HG02884 (cell line): ENCODE results near the gene ETV6.

Experiments used
- ATAC-seq: cut with Tn5 transposase; IDR thresholded peaks from one replicate; pipeline ENCODE4 v1.9.1; 2021; ENCODE audit warnings: mild to moderate bottlenecking, moderate library complexity; ENCODE audit not compliant: unreplicated experiment

ETV6 gene

DNA sequence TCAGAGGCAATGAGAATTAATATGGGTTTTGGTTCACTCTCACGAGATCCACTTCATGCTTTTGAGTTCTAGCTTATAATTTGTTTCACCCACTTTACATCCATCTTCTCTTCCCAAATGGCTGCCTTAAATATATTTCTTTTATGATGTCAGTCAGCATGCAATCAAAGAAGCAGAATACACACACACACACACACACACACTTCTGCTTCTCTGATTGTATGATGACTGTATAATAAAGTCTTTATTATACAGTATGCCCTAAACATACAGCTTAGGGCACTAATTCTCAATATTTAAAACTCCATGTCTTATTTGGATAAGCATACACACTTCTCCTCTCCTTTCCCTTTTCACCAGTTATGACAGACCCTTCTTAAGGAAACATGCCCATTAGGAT is 6.7 kb upstream of the ETV6 start:
- ATAC-seq = no peak

DNA sequence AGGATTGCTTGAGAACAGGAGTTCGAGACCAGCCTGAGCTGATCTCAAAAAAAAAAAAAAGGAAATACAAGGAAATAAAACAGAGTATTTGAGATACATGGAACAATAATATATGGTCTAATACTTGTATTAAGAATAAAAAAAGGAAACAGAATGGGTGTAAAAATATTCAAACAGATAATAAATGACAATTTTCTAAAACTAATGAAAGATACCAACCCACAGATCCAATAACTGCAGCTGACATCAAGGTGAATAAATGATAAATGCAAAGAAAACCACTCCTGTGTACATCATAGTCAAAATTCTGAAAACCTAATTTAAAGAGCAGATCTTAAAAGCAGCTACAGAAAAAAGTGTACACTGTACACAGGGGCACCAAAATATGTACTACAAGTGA is 4.1 kb upstream of the ETV6 start:
- no peak for ATAC-seq

DNA sequence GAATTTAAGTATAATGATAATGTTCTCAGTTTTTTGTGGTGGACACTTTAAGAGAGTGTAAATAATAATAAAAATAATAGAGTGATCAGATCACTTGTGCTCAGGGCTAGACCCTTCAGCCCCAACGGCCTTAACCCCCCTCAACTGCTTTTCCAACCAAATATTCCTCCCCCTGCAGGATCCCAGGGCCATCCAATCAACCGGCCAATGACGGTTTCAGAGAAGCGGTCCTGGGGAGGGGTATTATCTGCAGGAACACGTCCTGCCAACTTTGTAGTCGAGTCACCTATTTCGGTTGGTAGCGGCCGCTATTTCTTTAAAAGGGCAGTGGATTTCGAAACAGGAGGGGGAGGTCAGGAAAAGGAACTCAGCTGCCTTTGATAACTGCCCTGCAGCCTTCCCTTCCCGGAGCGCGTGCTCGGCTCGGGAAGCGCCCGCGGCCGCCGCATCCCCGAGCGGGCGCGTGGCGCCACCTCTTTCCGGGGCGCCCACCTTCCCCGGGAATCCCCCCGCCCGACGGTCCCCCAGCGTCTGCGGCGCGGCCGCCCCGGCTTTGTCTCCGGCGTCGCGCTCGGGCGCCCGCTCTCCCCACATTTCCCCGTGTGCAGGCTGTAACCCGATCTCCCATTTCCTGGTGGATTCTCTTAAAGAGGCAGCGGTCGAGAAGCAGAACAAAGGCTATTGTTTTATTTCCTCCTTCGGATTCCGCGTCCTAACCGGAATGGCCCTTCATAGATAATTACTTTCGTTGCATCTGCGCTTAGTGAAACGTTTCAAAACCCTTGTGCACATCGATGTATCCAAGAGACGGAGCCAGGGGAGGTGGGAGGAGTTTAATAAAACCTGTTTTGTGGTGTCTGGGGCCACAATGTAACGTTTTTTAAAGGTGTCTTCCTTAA is 711 bp upstream of the ETV6 start:
- ATAC-seq = peak; percentile 29

DNA sequence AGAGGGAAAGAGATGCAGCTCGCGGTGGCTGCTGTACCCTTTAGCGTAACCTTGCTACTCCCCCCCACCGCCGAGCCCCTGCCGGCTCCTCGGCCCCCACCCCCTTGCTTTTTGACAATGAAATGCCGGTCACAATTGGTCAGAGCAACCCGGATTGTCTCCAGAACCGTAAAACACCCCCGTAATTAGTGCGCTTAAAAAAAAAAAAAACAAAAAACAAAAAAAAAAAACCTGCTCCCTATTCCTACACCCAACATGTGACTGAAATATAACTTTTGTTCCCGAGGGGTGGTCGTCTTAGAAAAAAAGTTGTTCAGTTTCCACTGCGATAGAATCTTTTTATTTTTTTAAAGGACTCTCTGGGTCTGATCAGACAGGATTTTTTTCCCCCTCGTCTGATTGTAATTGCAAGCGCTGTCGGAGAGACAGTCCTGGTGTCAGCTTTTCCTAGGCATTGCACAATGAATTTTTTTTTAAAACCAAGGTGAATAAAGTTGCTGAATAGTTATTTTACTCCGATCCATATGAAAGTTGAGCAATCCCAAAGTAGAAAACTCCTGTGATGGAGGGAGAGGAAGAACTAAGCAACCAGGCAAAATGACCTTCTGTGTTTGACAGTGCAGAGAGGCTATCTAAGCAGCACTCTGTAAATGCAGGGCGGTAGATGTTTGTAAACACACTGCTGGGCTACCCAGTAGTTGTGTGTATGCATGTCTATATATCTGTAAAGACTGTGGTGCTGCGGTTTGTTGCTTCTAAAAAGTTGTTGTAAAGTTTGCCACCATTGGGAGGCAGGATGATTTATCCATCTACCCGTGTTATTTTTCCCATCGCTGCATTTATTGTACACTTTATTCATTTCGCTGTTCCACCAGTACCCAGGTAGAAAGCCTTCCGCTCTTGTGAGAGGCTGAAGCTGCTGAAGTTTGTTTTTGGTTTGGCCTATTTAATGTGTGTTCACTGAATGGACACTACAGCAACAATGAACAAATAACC is 1.1 kb downstream of the ETV6 start:
- no peak for ATAC-seq

DNA sequence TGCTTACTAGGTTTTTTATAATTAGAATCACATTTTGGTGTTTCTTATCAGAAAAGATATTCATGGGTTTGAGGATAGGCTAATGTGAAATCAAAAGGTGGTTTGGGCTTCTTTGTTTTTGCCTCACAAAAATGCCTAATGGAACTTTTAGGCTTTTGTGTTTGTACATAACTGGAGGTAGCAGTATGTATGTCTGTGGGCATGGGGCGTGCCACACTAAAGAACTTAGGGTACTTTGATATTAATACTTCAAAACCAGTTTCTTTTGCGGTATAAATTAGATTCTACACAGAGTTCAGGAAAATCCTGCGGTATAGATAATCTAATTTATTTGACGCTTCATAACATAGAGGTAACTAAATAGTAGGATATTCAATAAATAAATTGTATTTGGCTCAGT is 1.9 kb downstream of the ETV6 start:
- no peak for ATAC-seq

DNA sequence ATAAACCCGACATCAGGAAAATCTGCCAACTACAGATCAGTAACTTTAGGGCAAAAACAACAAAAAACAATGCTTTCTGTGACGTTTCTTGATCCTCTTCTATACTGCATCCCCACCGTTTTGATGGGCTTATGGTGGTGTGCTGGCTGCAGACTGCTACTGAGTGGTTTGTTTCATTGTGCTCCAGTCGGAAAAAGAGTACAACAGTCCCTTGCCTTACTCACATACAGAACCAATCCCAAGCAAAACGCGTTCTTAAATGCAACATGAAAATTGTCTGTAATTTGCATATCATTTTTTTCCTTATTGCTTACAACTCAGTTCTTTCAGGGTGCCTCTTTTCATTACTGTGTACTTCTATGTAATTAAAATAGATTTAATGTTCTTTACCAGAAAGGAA is 2.3 kb downstream of the ETV6 start:
- no peak for ATAC-seq

DNA sequence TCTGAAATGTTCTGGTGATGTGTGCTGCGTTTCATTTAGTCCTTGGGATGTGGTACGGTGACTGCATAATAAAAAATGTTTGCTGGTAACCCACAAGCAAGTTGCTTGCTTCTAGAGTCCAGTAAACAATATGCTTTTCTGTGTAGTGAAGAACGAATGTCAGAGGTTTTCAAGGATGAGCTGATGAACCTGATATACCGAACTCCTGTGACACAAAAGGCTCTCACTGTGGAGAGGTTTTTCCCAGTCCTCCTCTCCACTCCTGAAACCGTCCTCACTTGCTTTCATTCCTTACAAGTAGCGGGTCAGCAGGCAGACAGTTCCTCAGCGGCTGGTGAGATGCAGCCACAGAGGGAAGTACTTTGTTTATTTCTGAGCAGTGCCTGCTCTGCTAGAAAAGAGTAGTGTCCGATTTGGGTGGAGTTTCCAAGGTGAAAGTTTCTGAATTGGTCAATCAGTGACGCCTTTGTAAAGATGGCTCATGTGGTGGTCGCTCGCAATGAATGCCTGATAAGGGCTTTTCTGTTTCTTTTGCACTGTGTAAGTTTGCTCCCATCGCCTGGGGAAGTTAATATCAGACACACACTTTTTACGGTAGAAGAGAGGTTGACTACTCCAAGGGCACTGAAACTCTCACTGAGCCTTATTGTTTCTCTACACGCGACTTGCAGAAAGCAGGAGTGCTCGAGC is 3.0 kb downstream of the ETV6 start:
- ATAC-seq = peak; percentile 23

DNA sequence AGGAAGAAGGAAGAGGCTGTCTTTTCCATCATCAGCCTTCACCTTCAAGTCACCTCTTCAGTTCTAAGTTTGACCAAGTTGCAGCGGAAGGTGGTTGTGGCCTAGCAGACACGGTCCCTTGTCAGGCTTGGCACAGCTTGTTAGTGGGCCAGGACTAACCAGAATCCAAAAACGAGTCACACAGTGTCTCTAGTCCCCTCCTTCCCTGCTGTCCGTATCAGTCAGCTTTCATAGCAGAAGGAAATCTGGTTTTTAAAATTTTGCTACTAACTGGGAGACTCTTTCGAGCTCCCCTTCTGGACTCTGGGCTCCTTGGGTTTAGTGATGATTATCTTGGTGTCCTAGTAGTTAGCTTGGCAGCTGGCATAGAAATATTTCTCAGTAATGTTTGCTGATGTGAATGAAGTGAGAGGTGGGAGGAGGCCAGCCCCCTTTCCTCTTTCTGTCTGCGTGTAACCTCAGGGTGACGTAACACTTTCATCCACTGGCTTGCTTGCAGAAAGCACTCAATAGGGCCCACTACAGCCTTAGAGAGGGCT is 3.8 kb downstream of the ETV6 start:
- no peak for ATAC-seq

DNA sequence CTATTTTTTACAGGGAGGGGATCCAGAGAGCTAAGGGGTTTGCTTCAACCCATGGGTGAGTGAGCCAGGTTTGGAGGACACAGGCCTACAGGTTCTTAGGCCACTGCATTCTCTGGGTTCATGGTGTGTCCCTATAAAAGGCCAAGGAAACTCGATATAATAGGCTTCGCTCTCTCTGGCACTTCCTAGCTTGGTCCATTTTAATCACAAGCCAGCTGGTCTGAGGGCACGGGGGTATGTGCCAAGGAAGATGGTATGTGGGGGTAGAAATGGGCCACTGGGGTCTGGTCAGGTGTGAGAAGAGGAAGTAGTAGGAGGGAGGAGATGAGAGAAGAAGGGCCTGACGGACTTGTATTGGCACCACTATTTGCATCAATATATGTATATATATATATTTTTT is 4.9 kb downstream of the ETV6 start:
- no peak for ATAC-seq

DNA sequence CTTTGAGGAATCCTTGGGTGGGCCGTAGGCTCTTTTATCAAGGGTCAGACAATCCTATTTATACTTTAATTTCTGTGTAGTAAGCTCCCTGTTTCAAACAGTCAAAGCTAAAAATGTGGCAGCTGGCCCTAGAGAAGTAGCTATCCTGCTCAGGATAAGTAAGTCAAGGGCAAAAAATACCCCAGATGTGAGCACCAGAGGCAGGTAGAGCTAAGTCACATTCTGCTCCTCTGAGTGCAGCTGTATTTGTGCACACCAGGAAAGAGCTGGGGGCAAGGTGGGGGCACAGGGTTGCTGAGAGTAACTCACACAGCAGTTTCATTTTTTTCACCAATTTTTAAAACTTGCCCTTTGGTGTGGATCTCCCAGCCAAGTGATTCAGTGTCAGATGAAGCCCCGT is 5.3 kb downstream of the ETV6 start:
- ATAC-seq = no peak

DNA sequence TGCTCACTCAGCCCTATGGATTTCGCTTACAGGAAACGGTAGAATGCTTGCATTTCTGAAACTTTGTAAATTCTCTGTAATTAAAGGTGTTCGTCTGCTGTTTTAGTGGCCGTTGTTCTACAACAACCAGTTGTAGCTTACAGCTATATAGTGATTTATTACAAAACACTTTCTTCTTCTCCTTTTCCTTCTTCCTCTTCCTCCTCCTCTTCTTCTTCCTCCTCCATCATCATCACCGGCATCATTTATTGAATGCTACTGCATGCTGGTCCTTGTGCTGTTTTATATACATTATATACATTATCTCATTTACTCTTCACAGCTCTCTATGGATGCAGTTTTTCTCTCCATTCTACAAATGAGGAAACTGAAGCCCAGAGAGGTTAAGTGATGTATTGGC is 6.4 kb downstream of the ETV6 start:
- ATAC-seq = no peak

DNA sequence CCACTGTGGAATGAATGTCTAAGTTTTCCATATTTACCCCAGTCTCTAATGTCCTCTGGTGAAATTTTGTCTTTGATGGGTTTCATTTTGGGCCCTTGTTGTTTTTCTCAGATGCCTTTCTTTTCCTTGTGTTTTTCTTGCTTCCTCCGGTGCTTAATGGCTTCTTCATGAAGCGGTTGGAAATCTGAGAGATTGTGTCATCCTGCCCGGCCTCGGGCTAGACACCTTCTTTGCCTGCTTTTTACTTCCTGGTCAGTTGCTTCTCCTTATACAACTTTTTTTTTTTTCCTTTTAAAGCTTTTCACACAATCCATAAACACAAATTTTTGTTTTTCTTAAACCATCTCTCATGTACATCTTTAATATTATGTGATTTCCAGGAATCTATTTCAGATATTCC is 7.1 kb downstream of the ETV6 start:
- no peak for ATAC-seq

DNA sequence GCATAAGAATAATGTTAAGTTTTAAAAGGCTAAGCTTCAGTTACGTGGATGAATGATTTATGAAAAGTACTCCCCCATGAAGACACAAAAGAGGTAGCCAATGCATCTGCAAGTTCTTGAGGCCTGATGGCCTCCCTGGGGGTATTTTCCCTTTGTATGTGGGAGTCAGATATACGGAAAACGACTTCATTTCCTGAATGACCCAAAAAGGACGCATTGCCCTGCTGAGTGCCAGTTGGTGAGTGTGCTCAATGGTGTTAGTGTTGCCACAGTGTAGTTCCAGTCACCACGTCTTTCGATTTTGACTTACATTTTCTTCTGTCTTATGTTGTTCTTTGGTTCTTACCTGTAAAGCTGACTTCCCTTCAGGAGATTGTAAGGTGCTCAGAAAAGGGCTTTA is 8.0 kb downstream of the ETV6 start:
- ATAC-seq = no peak

DNA sequence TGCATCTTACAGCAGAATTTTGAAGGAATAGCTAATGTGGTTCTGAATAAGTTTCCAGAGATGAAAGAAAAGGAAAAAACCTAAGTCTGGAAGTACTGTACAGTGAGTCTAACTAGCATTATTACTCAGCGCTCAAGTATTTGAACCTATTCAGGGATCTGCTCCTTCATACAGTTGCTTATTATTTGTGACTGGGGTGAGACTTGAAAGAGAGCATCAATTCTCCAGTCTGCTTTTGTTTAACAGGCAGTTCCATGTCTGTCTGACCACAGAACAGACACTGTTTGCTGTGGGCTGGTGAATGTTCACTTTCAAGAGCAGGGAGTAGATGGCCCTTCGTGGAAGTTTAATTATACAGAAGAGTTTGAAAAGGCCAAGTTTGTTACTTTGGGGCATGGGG is 9.3 kb downstream of the ETV6 start:
- ATAC-seq = no peak

DNA sequence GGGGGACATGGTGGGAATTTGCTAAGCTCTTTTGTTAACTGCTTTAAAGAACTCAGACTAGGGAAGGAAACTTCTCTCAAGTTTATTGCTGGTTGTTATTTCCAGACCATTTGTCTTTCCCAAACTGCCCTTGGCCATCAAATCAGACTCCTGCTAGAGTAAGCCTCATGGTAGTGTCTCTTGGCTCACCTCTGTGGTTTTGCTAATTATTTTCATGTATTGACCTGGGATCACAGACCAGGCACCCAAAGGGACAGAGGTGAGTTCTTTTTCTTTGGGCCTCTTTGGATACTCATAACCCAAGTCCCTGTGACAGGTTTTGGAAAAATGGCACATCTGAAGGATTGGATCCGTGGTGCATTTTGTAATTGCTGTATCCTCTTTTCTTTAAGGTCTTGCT is 11.2 kb downstream of the ETV6 start:
- ATAC-seq = no peak

DNA sequence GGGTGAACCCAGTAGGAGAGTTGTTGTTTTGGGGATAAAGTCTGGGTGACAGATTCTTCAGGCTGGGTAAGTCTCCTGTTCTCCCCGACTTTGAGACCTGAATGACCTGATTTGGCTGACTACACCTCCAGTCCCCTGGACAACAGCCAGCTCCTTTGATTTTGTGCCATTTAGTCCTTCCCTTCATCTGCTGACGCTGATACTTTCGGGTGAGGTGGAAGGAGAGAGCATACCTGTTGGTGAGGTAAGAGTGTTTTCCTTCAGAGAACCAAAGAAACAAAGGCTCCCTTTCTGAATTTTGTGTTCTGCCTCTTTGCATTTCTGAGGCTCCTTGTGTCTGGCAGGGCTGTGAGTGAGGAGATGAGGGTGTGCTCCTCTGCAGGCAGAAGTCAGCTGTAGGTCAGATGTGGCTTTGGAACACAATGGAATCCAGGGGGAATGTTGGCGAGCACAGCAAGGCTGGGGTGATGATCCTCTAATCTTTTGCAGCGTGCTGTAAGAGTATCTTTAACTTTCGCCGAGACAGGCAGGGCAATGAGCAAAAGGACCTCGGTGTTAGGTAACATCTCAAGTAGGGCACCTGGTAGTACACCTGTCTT is 12.1 kb downstream of the ETV6 start:
- no peak for ATAC-seq

DNA sequence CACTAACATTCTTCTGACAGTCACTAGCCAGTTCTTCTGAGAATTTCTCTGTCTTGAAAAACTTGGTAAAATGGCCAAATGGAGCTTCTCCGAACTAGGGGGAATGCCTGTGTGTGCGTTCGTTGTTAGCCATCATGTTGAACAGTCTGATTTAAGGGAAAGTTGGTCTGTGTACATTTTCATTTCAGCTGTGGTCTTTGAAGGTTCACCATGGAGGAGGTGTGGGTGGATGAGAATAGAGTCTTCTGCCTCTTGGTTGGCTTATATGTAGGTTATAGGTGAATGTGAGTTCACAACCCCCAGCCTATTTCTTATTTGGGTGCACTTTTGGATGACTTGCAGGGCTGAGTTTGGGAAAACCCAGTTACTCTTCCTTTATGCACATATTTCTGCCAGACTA is 12.9 kb downstream of the ETV6 start:
- no peak for ATAC-seq

DNA sequence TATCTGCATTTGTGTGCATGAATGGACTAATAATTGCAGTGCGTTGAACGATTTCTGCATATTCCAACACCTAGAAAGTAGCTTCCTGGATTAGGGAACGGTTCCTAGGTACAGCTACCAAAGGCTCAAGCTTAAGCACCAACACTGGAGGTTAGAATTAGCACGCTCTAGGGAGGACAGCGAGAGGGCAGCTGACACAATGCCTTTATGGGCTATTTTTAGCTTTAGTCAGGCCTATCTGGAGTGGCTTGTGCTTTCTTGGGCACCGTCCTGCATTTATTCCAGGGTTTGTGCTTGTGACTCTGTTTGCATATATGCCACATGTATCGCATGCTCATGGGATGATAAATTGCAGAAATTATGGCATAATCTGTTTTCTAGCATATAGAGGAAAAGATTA is 13.7 kb downstream of the ETV6 start:
- ATAC-seq = no peak

DNA sequence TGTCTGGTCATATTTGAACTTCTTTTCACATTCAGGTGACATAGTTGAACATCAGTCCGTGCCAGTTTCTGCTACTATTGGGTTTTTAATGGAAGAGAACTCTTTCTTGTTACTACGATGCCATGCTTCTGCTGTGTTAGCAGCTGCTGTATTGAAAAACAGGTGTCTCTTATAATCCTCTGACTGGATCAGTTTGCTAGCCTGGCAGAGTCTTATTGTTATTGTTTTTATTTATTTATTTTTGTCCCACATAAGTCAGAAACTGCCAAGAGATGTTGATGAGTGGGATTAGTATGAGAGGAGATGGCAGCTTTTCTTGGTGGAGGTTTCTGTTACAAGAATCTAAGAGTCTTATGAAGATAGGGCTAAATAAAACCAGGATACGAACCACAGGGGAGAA is 14.6 kb downstream of the ETV6 start:
- no peak for ATAC-seq
